Medulla oblongata (tissue), 1 donor: ENCODE data around the gene ESYT3.
"Not testable (repeated sequence)": the region's sequence is repeated elsewhere in the genome, so short reads cannot be mapped to it uniquely, and the experiment has no call there.

Experiments used
- DNase-seq: peaks from one replicate; pipeline ENCODE4 v3.0.0-alpha.2; 2015; ENCODE audit errors: extremely low spot score

Gene ESYT3

DNA sequence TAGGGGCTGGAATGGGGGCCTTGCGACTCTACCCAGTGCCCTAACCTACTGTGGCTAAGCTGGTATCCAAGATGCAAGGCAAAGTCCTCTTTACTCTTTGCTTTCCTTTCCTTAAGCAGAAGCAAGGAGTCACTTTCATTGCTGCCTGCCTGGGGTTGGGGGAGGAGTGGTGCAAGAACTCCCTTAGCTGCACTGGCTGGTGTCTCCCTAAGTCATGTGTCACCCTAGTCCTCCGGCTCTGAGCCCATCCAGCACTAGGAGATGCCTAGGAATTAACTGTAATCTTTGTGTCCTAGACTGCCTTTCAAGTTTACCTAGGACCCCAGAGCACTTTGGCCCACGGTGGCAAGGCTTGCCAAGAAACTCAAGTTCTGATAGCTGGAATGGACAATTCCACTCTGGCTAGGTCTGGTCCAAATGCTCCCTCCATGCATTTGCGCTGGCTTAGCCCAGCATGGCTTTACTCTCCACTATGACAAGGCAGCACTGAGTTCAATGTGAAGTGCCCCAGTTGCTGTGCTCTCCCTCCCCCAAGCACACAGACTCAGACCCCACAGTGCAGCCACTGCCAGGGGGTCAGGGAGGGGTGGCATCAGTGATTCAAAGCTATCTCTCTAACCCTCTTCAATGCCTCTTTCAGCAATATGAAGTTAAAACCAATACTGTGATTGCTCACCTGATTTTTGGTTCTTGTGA lies 58.7 kb downstream of the ESYT3 start:
- no peak for DNase-seq

DNA sequence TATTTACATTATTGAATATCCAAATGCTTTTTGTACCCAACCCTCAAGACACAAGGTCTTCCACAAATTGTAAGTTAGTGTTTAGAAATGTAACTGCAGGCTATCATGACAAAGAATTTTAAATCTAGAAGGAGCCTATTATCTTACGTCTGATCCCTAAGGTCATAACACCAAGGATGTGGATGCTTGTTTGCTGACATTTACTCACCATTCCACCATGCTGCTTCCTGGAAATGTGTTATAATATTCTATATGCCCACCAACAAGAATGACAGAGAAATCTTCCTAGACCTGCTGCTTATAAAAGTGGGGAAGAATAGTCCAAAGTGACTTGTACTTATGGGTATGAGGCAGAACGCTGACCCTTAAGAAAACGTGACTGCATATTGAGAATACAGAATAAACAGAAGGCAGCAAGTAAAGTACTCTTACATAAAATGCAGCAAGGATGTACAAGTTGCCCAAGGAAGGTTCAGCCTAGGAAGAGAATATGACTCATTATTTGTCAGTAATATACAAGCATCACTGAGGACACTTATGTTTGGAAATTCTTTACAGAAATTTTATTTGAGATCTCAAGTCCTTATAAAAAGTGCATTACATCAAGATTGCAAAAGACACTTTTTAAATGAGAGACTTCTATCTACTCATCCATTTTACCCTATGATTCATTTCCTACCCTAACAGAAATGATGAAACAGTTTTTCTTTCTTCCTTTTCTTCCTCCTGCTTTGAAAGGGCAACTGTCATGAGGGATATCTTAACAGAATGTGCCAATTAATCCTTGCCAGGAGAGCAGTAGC lies 59.6 kb downstream of the ESYT3 start:
- no peak for DNase-seq

DNA sequence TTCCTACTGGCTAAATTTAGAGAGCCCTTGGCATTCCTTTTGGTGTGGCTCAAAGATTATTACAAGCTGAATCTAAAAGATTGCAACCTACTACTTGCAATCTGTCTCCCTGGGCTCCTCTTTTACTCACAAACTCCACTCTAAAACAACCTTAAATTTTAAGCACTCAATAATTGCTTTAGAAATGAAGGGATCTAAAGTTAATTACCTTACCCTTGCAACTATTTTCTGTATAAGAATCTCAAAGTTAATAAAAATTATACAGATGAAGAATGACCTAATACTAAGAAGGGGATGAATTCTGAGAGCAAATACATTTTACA lies 60.2 kb downstream of the ESYT3 start:
- DNase-seq: no peak

DNA sequence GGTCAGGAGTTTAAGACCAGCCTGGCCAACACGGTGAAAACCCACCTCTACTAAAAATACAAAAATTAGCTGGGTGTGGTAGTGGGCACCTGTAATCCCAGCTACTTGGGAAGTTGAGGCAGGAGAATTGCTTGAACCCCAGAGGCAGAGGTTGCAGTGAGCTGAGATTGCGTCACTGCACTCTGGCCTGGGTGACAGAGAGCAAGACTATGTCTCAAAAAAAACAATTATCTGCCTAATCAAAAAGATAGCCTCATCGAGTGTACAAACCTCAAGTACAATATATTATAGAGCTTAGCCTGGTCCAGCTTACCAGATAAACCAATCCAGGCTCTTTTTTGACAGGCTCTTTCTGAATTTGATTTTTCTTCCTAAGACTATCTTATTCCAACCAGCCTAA lies 61.2 kb downstream of the ESYT3 start:
- DNase-seq: not testable (repeated sequence)

DNA sequence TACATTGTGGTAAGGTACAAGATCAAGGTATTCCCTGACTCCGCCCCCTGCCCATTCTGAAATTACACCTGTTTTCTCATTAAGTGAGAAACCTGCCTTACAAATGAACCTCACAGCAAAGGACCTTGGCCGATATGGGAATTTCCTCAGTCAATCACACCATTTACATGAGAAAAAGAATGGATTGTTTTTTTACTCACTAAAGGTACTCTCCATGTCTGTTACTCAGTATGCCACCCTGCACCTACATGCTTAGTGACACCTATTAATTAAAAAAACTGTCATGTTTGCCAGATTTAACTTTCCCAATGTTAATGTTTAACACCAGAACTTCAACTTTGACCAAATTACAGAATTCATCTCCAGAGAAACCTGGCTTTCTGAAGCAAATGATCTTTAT lies 62.0 kb downstream of the ESYT3 start:
- DNase-seq: no peak

DNA sequence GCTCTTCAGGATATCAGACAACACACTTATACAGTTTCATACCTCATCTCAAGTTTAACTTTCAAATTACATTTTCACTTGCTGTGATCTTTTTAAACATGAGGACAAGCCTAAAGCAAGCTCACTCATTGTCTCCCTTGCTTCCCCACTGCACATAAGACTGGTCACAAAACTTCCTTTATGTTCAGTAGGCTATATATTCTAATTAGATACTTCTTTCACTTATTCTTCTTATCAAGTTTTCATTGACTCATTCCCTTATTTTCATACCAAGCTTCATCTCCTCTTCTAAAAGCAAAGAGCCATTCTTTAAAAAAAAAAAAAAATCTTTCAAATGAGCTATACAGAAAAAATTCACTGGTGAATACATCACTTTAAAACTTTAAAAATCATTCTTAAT lies 62.6 kb downstream of the ESYT3 start:
- DNase-seq: no peak

DNA sequence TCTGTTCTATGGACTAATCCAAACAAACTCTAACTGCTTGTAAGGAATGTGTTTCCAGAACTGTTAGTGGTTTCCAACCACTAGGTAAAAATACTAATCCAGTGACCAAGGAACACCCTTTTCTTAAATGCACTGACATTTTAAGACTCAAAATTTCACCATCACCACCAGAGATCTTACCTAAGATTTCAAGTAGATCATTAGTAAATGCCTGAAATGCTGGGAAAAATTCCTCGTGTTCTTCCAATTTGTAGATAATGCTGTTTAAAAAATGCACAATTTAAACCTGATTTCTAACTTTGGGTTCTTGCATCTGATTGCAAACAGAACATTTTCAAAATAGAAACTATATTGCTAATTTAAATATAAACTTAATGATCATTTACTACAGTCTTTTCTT lies 63.4 kb downstream of the ESYT3 start:
- DNase-seq: no peak

DNA sequence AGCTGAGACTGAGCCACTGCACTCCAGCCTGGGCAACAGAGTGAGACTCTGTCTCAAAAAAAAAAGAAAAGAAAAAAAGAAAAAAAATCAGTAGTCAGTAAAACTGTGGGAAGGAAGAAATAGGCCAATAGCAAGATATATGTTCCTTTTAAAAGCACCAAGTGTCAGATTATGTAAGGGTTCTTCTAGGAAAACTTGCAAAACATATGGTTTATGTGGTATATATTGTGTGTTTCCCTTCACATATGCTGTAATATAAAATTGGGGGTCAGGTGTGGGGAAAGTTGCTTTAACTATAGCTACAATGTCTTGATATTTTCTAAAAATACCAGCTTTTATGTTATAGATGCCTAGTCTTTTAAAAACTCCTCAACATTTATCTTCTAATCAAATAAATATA lies 64.6 kb downstream of the ESYT3 start:
- DNase-seq: no peak

DNA sequence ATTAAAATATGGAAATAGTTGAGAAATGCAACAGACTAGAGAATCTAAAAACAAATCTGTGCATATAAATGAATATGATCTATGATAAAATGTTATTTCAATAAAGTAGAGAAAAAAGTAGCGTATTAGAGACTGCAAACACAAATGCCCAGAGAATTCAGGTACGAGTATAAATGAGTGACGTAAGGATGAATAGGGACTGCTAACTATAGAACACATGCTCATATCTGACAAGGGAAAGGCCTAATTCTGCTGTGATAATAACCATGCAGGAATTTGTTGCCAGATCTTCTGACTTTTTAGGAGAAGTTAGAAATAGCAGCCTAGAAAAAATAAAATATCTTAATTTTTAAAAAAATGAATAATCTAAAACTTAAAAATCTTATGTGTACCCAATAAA lies 73.1 kb downstream of the ESYT3 start:
- no peak for DNase-seq

DNA sequence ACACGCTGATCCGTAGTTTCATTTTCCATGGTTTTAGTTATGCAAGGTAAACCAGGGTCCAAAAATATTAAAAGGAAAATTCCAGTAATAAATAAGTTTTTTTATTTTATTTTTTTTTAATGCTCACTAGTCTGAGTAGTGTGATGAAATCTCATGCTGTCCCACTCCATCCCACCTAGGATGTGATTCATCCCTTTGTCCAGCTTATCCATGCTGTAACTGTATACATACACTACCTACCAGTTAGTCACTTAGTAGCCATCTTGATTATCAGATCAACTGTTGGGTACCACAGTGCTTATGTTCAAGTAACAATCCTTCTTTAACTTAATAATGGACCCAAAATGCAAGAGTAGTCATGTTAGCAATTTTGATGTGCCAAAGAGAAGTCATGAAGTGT lies 75.2 kb downstream of the ESYT3 start:
- no peak for DNase-seq

DNA sequence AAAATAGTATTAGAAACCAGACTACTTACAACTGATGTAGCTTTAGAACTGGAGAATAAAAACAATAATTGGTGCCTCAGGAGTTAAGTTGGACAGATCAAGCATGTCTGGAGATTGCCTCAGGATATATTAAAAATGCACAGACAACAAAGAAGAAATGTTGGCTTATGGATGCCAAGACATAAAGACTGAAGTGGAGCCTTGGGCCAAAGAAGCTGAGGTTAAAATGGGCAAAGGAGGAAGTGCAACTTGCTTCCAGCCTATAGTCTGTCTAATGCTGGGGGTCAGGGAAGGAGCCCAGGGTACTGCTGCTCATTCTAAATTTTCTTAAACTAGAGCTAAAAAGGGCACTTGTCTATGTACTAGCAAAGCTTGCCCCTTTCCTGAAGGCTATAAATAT lies 77.5 kb downstream of the ESYT3 start:
- no peak for DNase-seq

DNA sequence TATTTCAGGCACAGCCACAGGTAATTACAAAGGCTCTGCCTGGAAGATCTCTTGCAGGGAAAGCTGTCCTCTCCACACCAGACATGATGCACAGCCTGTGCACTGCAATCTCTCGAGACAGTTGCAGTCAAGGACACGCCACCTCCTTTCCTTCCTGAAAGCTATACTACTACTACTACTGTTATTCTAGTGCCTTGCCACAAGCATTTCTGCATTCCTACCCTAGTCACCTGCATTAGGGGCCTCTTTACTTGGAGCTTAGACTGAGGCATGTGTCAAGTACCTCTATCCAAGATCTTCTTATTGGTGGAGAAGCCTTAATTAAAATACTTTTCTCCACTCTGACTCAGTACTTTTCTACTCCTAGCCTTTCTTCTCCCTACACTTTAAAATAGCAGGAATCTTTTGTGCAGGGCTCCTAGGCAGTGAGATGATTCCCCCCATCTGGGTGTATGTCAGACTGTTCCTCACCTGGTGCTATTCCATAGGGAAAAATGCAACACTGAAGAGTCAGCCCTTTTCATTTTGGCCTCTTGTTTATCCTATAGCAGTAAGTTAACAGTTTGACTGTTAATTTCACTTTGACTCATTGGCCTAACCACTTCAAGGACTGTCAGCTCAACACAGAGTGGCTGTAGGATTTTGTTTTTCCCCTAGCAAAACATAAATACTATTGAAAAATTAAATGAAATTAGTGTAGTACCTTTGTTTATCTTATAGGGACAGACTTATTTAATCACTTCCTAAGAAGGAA lies 78.9 kb downstream of the ESYT3 start:
- no peak for DNase-seq

DNA sequence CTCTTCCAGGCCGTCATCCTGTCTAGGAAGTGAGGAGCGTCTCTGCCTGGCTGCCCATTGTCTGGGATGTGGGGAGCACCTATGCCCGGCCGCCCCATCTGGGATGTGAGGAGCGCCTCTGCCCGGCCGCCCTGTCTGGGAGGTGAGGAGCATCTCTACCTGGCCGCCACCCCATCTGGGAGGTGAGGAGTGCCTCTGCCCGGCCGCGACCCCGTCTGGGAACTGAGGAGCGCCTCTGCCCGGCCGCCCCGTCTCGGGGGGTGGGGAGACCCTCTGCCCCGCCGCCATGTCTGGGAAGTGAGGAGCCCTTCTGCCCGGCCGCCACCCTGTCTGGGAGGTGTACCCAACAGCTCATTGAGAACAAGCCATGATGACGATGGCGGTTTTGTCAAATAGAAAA lies 87.0 kb downstream of the ESYT3 start:
- not testable (repeated sequence) for DNase-seq
